GM21528 (cell line): ENCODE data around the gene ARHGAP26.

Source experiments
- ATAC-seq: cut with Tn5 transposase; IDR thresholded peaks from one replicate; pipeline ENCODE4 v1.9.1; 2021; ENCODE audit warnings: mild to moderate bottlenecking, moderate library complexity; ENCODE audit not compliant: unreplicated experiment, low FRiP score

ARHGAP26 gene

GRCh38 chr5:143239882-143240518 is 469.8 kb downstream of the ARHGAP26 start:
- no peak for ATAC-seq

- no peak for ATAC-seq
Observed at GRCh38 chr5:143241892-143242291, 471.7 kb downstream of the ARHGAP26 start.

GRCh38 chr5:143243103-143243502 is 472.9 kb downstream of the ARHGAP26 start:
- ATAC-seq, result no peak

- no peak for ATAC-seq
Observed at GRCh38 chr5:143244000-143244736, 474.0 kb downstream of the ARHGAP26 start.

- ATAC-seq, result no peak
Observed at GRCh38 chr5:143244990-143245389, 474.8 kb downstream of the ARHGAP26 start.

GRCh38 chr5:143245929-143246561 is 475.9 kb downstream of the ARHGAP26 start:
- ATAC-seq, result no peak

GRCh38 chr5:143247134-143247815 is 477.1 kb downstream of the ARHGAP26 start:
- no peak for ATAC-seq

- no peak for ATAC-seq
Observed at GRCh38 chr5:143248391-143248790, 478.2 kb downstream of the ARHGAP26 start.

- no peak for ATAC-seq
Observed at GRCh38 chr5:143248822-143249579, 478.8 kb downstream of the ARHGAP26 start.

- ATAC-seq, result no peak
Observed at GRCh38 chr5:143249851-143250250, 479.7 kb downstream of the ARHGAP26 start.

- ATAC-seq, result no peak
Observed at GRCh38 chr5:143251190-143251589, 481.0 kb downstream of the ARHGAP26 start.

- no peak for ATAC-seq
Observed at GRCh38 chr5:143251946-143252345, 481.8 kb downstream of the ARHGAP26 start.

- ATAC-seq, result no peak
Observed at GRCh38 chr5:143254819-143255218, 484.6 kb downstream of the ARHGAP26 start.

GRCh38 chr5:143258559-143259253 is 488.5 kb downstream of the ARHGAP26 start:
- no peak for ATAC-seq

GRCh38 chr5:143259254-143259605 is 489.1 kb downstream of the ARHGAP26 start:
- no peak for ATAC-seq

GRCh38 chr5:143261748-143262392 is 491.7 kb downstream of the ARHGAP26 start:
- no peak for ATAC-seq

- peak; percentile 67 for ATAC-seq
Observed at GRCh38 chr5:143262393-143263174, 492.4 kb downstream of the ARHGAP26 start.

- no peak for ATAC-seq
Observed at GRCh38 chr5:143263272-143263810, 493.2 kb downstream of the ARHGAP26 start.
